ENCODE data around the gene EYS.

The EYS gene

GRCh38 chr6:64713175-64713574 is 993.9 kb downstream of the EYS start:
- no peak for ATAC-seq

GRCh38 chr6:64712606-64713005 is 994.4 kb downstream of the EYS start:
- TF ChIP-seq ZFP3 (CRISPR knock-in tag; IDR thresholded peaks at IDR 0.05) (no peak), TOX (CRISPR knock-in tag; IDR thresholded peaks at IDR 0.05; ENCODE audit: borderline replicate concordance) (no peak), CSDC2 (CRISPR knock-in tag; IDR thresholded peaks at IDR 0.05) (no peak), ZNF8 (CRISPR knock-in tag; IDR thresholded peaks at IDR 0.05) (no peak), PPARA (CRISPR knock-in tag; IDR thresholded peaks at IDR 0.05; ENCODE audit: borderline replicate concordance) (no peak), RARB (CRISPR knock-in tag; IDR thresholded peaks at IDR 0.05) (no peak), ARNTL (CRISPR knock-in tag; IDR thresholded peaks at IDR 0.05; ENCODE audit: borderline replicate concordance, low read depth) (no peak), TSHZ2 (CRISPR knock-in tag; IDR thresholded peaks at IDR 0.05) (no peak), SNAI2 (CRISPR knock-in tag; IDR thresholded peaks at IDR 0.05) (no peak), ESRRG (CRISPR knock-in tag; IDR thresholded peaks at IDR 0.05) (no peak), GLIS3 (CRISPR knock-in tag; IDR thresholded peaks at IDR 0.05) (no peak), ZNF70 (CRISPR knock-in tag; IDR thresholded peaks at IDR 0.05) (no peak), CSRNP3 (CRISPR knock-in tag; IDR thresholded peaks at IDR 0.05) (no peak), ISL1 (CRISPR knock-in tag; IDR thresholded peaks at IDR 0.05) (no peak), PATZ1 (CRISPR knock-in tag; IDR thresholded peaks at IDR 0.05; ENCODE audit: borderline replicate concordance) (no peak), ZNF565 (CRISPR knock-in tag; conservative IDR thresholded peaks at IDR 0.05; ENCODE audit: low read depth) (no peak)
- no peak for ATAC-seq

More at GRCh38 chr6:64713175-64713574, 993.9 kb downstream of the EYS start:
- no peak for TF ChIP-seq ESRRG (CRISPR knock-in tag; IDR thresholded peaks at IDR 0.05)
- TF ChIP-seq ZNF565 (CRISPR knock-in tag; conservative IDR thresholded peaks at IDR 0.05; ENCODE audit: low read depth) = no peak
- TF ChIP-seq ISL1 (CRISPR knock-in tag; IDR thresholded peaks at IDR 0.05) = no peak
- TF ChIP-seq OSR1 (CRISPR knock-in tag; IDR thresholded peaks at IDR 0.05) = no peak
- TF ChIP-seq TCF4 (CRISPR knock-in tag; IDR thresholded peaks at IDR 0.05; ENCODE audit: borderline replicate concordance) = no peak
- TF ChIP-seq TSHZ2 (CRISPR knock-in tag; IDR thresholded peaks at IDR 0.05) = no peak

- no peak for TF ChIP-seq RARB (CRISPR knock-in tag; IDR thresholded peaks at IDR 0.05)
- ATAC-seq = no peak
Observed at GRCh38 chr6:64703922-64704321, 1003.1 kb downstream of the EYS start.

- no peak for ATAC-seq
- TF ChIP-seq ESRRG (CRISPR knock-in tag; IDR thresholded peaks at IDR 0.05) = no peak
- no peak for TF ChIP-seq POU6F1 (CRISPR knock-in tag; IDR thresholded peaks at IDR 0.05; ENCODE audit: borderline replicate concordance, low read depth)
Observed at GRCh38 chr6:64696053-64696452, 1011.0 kb downstream of the EYS start.

Measured in SK-N-SH treated with all-trans-retinoic acid at 6 μM for 48 hours (cell line).